HG03439 (cell line): Measurements from ENCODE around the gene RARRES1.

ENCODE experiments used
- ATAC-seq: cut with Tn5 transposase; IDR thresholded peaks from one replicate; pipeline ENCODE4 v1.9.1; 2021; ENCODE audit warnings: mild to moderate bottlenecking, moderate library complexity; ENCODE audit not compliant: unreplicated experiment

The RARRES1 gene

GRCh38 chr3:158766364-158766763 lies 34.1 kb upstream of the RARRES1 start:
- ATAC-seq: no peak

DNA sequence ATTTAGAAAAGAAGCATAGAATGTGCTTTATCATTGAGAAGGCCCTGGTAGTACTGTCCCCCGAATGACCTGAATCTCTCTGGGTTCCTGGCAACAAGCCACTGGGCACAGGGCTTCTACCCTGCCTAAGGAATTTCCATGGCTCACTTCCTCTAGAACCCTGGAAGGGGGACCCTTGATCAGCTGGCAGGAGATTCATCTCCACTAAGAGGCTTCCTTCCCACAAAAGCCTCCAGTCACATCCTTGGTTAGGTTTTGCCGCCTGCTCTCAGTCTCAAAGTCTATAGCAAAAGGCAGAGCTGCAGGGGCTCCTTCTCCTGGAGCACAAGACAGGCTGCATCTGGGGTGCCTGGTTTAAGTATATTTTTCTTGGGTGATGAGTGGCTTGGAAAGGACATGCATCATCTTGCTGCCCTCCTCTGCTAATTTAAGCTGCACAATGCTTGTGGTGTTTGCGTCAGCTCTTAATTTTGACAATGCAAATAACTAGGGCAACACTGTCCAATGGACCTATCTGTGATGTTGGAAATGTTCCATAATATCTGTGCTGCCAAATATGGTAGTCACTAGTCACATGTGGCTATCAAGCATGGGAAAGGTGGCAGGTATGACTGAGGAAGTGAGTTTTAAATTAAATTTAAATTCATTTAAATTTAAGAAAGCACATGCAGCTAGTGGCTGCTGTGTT lies 33.4 kb upstream of the RARRES1 start:
- ATAC-seq: no peak

GRCh38 chr3:158763421-158763820 lies 31.2 kb upstream of the RARRES1 start:
- no peak for ATAC-seq

DNA sequence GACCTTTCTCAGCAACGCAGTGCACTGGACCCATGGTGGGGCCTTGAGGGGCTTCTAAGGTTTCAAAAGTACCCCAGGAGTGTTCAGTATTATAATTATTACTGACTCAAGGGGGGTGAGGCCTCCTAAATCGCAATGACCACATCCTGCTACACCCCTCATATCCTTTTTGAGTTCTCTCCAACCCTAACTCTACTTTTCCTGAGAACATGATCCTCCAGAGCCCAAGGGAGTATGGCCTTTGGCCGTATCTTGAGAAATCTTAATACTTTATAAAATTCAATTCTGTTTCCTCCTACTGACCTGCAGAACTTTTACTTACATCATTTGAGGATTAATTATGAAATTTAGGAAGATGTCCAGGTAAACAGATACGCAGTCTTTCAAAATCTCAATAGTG lies 30.4 kb upstream of the RARRES1 start:
- ATAC-seq: no peak

GRCh38 chr3:158761350-158761749 lies 29.1 kb upstream of the RARRES1 start:
- ATAC-seq: no peak

DNA sequence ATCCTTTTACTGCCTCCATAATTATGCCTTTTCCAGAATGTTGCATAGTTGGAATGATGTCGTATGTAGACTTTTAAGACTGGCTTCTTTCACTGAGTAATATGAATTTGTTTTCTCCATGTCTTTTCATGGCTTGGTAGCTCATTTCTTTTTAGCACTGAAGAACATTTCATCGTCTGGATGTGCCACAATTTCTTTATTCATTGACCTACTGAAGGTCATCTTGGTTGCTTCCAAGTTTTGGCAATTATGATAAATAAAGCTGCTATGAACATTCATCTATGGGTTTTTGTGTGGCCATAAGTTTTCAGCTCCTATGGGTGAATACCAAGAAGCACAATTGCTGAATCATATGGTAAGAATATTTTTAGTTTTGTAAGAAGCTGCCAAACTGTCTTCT lies 23.2 kb upstream of the RARRES1 start:
- ATAC-seq: no peak

DNA sequence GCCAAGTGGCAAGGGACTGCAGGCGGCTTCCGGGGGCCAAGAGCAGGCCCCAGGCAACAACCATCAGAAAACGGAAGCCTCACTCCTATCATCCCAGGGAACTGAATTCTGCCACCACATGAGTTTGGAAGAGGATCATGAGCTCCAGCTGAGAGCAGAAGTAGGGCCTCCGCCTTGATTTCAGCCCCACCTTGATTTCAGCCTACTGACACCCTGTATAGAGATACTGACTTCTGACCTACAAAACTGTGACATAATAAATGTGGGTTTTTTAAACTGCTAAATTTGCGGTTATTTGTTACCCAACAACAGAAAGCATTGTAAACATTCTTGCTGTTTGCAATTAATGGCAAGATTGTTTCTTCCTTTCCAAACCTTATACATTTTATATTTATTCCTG lies 21.6 kb upstream of the RARRES1 start:
- ATAC-seq: no peak

- ATAC-seq: no peak
Measured at GRCh38 chr3:158751316-158751715, 19.1 kb upstream of the RARRES1 start.

DNA sequence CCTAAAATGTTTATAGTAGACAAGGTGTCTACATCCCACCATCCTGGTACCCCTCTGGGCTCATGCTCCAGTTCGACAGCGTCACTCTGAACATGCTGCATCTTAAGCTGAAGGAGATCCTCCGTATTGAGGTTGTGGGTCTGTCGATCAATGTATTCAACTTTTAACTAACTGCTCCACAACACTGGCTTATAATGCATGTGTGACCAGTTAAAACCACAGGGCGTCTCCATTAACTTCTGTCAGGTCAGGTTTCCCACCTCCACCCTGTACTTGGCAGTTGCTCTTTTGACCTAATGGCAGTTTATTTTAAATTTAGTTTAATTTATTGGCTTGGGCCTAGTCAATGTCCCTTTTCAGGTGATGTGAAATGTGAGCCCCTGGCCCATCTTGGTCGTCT lies 17.8 kb upstream of the RARRES1 start:
- ATAC-seq: no peak

DNA sequence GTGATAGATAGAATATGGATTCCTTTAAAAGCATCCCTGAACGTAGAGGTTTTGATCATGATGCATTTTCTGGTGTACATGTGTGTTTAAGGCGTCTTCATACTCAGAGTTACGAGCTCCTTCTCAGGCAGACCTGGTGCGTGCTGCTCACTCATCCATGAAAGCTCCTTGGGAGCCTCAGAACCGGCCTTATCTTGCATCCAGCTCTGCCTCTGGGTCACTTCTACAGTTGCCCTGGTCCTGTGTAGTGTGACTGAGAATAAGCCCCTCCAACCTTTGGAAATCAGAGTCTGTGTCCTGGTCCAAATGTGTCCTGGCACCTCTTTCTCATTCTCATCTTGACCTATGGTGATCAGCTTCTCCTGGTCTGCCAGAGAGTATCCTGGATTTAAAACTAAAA lies 17.3 kb upstream of the RARRES1 start:
- no peak for ATAC-seq

DNA sequence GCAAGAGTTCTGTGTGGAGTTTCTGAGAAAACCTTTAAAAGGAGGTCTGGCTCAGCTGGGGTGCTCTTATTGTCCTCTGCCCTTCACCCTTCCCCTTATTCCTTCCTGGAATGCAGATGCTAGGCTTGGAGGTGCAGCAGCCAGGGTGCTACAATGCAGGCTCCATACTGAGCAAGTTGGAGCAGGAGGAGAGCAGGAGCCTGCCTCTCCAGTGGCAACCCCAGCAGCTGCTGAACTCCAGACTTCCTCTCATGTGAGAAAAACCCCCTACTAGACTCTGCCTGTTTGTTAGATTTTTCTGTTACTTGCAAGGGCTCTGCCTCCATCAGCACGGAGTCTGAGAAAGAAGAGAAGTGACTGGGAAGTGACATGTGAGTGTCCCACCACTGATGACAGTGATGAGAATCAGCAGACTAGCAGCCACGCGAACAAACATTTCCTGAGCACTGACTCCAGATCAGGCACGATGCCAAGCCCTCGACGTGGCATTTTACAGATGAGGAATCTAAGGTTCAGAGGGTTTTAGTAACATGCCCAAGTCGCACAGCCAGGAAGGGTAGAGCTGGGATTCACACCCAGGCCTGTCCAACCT lies 16.1 kb upstream of the RARRES1 start:
- ATAC-seq: no peak

DNA sequence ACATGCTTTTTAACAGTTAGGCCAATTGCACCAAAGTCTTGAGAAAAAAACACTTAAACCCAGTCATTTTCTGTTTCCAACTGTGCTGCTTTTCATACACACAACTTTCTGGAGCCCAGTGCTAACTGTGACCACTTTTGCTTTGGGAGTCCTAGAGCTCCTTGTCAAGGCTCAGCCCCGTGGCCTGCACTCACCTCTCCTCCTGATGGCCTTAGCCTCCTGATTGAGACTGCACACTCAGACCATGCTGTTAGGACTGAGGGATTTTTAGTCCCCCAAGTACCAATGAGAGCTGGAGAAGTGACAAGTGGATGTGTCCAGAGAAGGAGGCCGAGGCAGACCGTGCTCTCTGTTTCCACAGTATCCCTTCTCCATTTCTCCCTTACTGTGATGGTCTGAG lies 15.2 kb upstream of the RARRES1 start:
- ATAC-seq: no peak

GRCh38 chr3:158745551-158745950 lies 13.3 kb upstream of the RARRES1 start:
- no peak for ATAC-seq

DNA sequence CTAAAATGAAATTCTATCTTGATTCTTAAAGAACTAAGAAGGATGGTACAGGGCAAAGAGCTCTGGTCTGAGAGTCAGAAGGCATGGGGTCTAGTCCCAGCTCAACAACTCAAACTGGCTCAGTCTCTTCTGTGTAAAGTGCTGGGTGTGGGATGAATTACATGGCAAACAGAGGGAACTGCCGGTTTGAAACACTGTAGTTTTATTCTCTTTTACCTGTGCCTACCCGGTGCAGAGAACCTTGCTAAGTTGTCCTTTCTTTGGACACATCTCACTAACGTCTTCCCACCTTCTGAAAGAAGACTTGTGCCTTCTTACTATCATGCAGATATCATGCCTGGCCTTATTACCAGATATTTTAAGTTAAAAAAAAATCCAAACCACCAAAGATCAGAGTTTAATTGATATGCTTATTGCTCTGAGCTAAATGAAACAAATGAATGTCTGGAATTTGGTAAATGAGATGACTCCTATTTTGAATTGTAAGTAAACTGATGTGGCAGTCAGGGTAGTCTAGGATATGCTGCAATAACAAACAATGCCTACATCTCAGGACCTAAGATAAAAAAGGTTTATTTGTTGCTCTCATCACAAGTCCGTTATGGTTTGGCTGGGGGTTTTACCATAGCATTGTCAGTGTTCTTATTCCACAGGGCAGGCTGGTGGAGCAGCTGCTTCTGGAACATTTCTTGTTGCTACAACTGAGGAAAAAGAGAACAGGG lies 12.5 kb upstream of the RARRES1 start:
- ATAC-seq: no peak

GRCh38 chr3:158743664-158744566 lies 11.7 kb upstream of the RARRES1 start:
- ATAC-seq: no peak

- no peak for ATAC-seq
Measured at GRCh38 chr3:158742871-158743663, 10.8 kb upstream of the RARRES1 start.

DNA sequence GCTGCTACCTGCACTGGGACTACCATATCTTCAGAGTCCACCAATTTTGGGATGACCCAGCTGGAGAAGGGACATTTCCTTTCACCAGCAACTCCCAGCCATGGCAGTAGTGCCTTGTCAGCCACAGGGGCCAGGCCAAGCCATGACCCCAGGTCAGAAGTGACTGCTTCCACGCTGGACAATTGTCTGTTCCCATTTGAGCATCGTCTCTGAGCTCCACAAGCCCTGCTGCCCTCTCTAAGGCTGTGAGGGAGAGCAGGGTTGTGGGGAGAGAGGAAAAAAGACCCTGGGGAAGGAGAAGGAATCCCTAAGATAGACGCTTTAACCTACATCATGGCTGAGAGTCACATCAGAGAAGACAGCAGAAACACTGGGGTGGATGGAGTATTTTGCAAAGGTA lies 7.4 kb upstream of the RARRES1 start:
- ATAC-seq: no peak

DNA sequence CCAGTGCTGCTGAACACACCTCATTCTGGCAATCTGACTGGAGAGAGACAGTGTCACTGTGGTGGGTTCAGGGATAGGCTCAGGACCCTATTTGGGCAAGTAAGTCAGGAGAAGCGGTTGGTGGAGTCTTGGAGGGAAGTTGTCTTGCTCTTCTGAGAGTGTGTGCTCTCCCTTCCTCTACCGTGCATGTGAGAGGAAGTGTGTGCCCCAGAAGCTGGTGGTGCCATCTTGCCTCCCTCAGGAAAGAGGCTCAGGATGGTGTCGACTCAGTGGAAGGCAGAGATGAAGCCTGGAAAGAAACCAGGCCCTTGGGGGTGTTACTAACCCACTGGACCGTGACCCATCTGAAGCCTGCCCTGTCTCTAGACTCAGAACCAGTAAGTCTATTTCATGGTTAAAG lies 6.8 kb upstream of the RARRES1 start:
- ATAC-seq: no peak

GRCh38 chr3:158738653-158739052 lies 6.4 kb upstream of the RARRES1 start:
- no peak for ATAC-seq

GRCh38 chr3:158737976-158738615 lies 5.8 kb upstream of the RARRES1 start:
- ATAC-seq: no peak
